B cell (primary cell): ENCODE measurements around the gene ARFGAP1. TPM values are rescaled to one million over a fixed set of nuclear protein-coding genes. Genes with fewer than 3 reads are reported as not detected.

Experiments
- ATAC-seq: fragments of 200-7000 bp; cut with Tn5 transposase; one replicate; pipeline ENCODE4 v1.10.0; 2021; ENCODE audit warnings: low read depth, mild to moderate bottlenecking, moderate number of reproducible peaks, moderate library complexity
- CTCF ChIA-PET: fragments of 350-600 bp; sonication (Branson Sonifier 250); formaldehyde crosslinking; loops from one replicate; lab custom pipeline; 2021; ENCODE audit warnings: antibody characterized with exemption, inconsistent platforms; lab: Charles Lee
- POLR2A ChIA-PET: fragments of 350-600 bp; sonication (Branson Sonifier 250); formaldehyde crosslinking; loops from one replicate; lab custom pipeline; 2021; ENCODE audit warnings: antibody characterized with exemption; lab: Charles Lee
- DNase-seq: peaks from one replicate; pipeline ENCODE4 v3.0.0; 2013
- H2AFZ ChIP-seq: 2 replicates; pipeline ENCODE4 v1.6.1; 2012; ENCODE audit warnings: mild to moderate bottlenecking, low read depth, low read length; ENCODE audit not compliant: insufficient read depth, poor library complexity, severe bottlenecking
- H3K27ac ChIP-seq, 2 donors: 1 replicate in 1 of 2; 2 replicates in 1 of 2; pipeline ENCODE4 v1.5.1; 2012 to 2013; ENCODE audit warnings: low read length in 2 of 2, mild to moderate bottlenecking in 2 of 2, moderate library complexity in 1 of 2
- H3K27me3 ChIP-seq, 4 experiments: fragments of 200-600 bp in 1 of 4; sonication (generic) in 1 of 4; replicated peaks in 1 of 4; 1 replicate in 2 of 4; 2 replicates in 2 of 4; pipeline versions ENCODE4 v1.6.1 to v1.7.0; 2013 to 2016; ENCODE audit warnings: low read length in 3 of 4, mild to moderate bottlenecking in 2 of 4, mixed read lengths in 1 of 4, moderate library complexity in 1 of 4; ENCODE audit not compliant: insufficient read depth in 4 of 4, control insufficient read depth in 3 of 4; ENCODE audit errors: control extremely low read depth in 1 of 4
- H3K36me3 ChIP-seq, 2 experiments: replicated peaks in 1 of 2; 1 replicate in 1 of 2; 2 replicates in 1 of 2; pipeline versions ENCODE4 v1.6.1 to v1.7.1; 2013; ENCODE audit warnings: low read length in 1 of 2; ENCODE audit not compliant: insufficient read depth in 2 of 2, control insufficient read depth in 1 of 2; ENCODE audit errors: control extremely low read depth in 1 of 2, extremely low read depth in 1 of 2
- H3K4me1 ChIP-seq, 2 donors: fragments of 200-600 bp in 1 of 2; sonication (generic) in 1 of 2; 1 replicate in 1 of 2; 2 replicates in 1 of 2; pipeline versions ENCODE4 v1.5.1 to v1.6.1; 2013 to 2017; ENCODE audit warnings: low read length in 2 of 2; ENCODE audit not compliant: control insufficient read depth in 2 of 2, insufficient read depth in 2 of 2
- H3K4me2 ChIP-seq: replicated peaks from 2 replicates; pipeline ENCODE3; 2012; ENCODE audit warnings: mild to moderate bottlenecking, low read depth, low read length; ENCODE audit not compliant: poor library complexity, severe bottlenecking
- H3K4me3 ChIP-seq, 5 experiments: fragments of 200-600 bp in 1 of 5; sonication (generic) in 1 of 5; 1 replicate in 3 of 5; 2 replicates in 2 of 5; pipeline versions ENCODE4 v1.5.1 to v1.7.0; 2011 to 2016; ENCODE audit warnings: low read length in 4 of 5, mild to moderate bottlenecking in 4 of 5, low read depth in 2 of 5, control low read depth in 1 of 5, moderate library complexity in 1 of 5; ENCODE audit not compliant: insufficient read depth in 1 of 5; ENCODE audit errors: control extremely low read depth in 1 of 5, extremely low read depth in 1 of 5
- H3K79me2 ChIP-seq: fragments of 200-600 bp; sonication (generic); one replicate; pipeline ENCODE4 v1.6.0; 2016; ENCODE audit warnings: low read length; ENCODE audit not compliant: control insufficient read depth, insufficient read depth
- H3K9ac ChIP-seq: fragments of 200-600 bp; sonication (generic); 2 replicates; pipeline ENCODE4 v1.6.1; 2017; ENCODE audit warnings: mild to moderate bottlenecking, low read length, moderate library complexity
- H3K9me3 ChIP-seq, 3 donors: one replicate each; pipeline versions ENCODE4 v1.6.1 to v1.7.1; 2013; ENCODE audit warnings: low read length in 2 of 3; ENCODE audit not compliant: control insufficient read depth in 2 of 3, insufficient read depth in 1 of 3; ENCODE audit errors: control extremely low read depth in 1 of 3
- H4K20me1 ChIP-seq: 2 replicates; pipeline ENCODE4 v1.6.0; 2012; ENCODE audit warnings: mild to moderate bottlenecking, low read length; ENCODE audit not compliant: insufficient read depth, control insufficient read depth, poor library complexity, severe bottlenecking
- H3K27ac Mint-ChIP-seq: one replicate; pipeline ENCODE4 v1.8.0; 2021; ENCODE audit warnings: mixed read lengths
- H3K27me3 Mint-ChIP-seq: one replicate; pipeline ENCODE4 v1.8.0; 2021; ENCODE audit warnings: mixed read lengths
- H3K4me1 Mint-ChIP-seq: one replicate; pipeline ENCODE4 v1.8.0; 2021; ENCODE audit warnings: mixed read lengths
- H3K4me3 Mint-ChIP-seq: one replicate; pipeline ENCODE4 v1.8.0; 2021; ENCODE audit warnings: mixed read lengths
- H3K9me3 Mint-ChIP-seq: one replicate; pipeline ENCODE4 v1.8.0; 2022; ENCODE audit warnings: mixed read lengths; ENCODE audit not compliant: insufficient read depth
- CTCF ChIP-seq: fragments of 200-600 bp; IDR thresholded peaks from one replicate; pipeline ENCODE4 v1.8.0; 2022; ENCODE audit warnings: antibody characterized with exemption, mild to moderate bottlenecking
- EZH2 ChIP-seq: IDR thresholded peaks from 2 replicates; pipeline ENCODE4 v1.6.1; 2012; ENCODE audit warnings: borderline replicate concordance, low read depth, mild to moderate bottlenecking, moderate library complexity, low read length; ENCODE audit not compliant: insufficient read depth, poor library complexity, severe bottlenecking
- WGBS: methylation state at CpG from one replicate; pipeline ENCODE4 v1.1.5; 2013; ENCODE audit warnings: missing lambda C conversion rate; ENCODE audit not compliant: insufficient coverage; 5-methylcytosine and 5-hydroxymethylcytosine counted together
- intact Hi-C: fragments of 100-400 bp; cut with micrococcal nuclease; formaldehyde crosslinking; loops from one replicate; pipeline ENCODE4 v1.10.0; 2022
- polyA plus RNA-seq: library from polyadenylated mRNA; depleted of rRNA; stranded (reverse); fragments of >200 nt; gene quantifications from 2 replicates; pipeline ENCODE4 v1.2.3, GENCODE V29; 2012
- total RNA-seq, 2 donors: library from RNA; stranded (reverse); fragments of 120-200 nt in 1 of 2; gene quantifications; 1 replicate in 1 of 2; 2 replicates in 1 of 2; pipeline versions ENCODE4 v1.2.3 to v1.2.4, GENCODE V29; 2013 to 2022

Gene ARFGAP1
- total and polyA plus RNA-seq, 2 donors (not counting 1 experiment from before 2014, with no cell fraction given): 83.2 to 99.4 TPM

- Histone ChIP-seq H3K27ac (no peak overlapping the region), H4K20me1 (no peaks in the 10 kb centered on the region), H3K79me2 (no peaks in the 10 kb centered on the region), H3K9me3 (no peaks in the 10 kb centered on the region), H2AFZ (no peak overlapping the region), H3K4me1 (peaks cover 4 to 5% of the 10 kb centered on the region in 2 donors), H3K4me2 (no peak overlapping the region), H3K27me3 (peaks cover 0 to 5% (median 1%) of the 10 kb centered on the region in 4 experiments), H3K4me3 (no peak overlapping the region), H3K36me3 (no peaks in the 10 kb centered on the region), H3K9ac (no peak overlapping the region)
- WGBS: 71% methylated on average over 8 of the region's 9 CpGs
- DNase-seq (no peak), ATAC-seq (no peak)
- no peak for TF ChIP-seq CTCF
- no peak for TF ChIP-seq EZH2
- Mint-ChIP-seq H3K9me3 (no peaks in the 10 kb centered on the region), H3K27ac (no peak overlapping the region), H3K27me3 (peaks cover 23% of the 10 kb centered on the region), H3K4me1 (peaks cover 10% of the 10 kb centered on the region), H3K4me3 (no peak overlapping the region)
- intact Hi-C loops: no loop called here
- ChIA-PET CTCF (no interaction called here), POLR2A (no interaction called here)
Observed at GRCh38 chr20:63267691-63268090, 4.9 kb upstream of the ARFGAP1 start.

GRCh38 chr20:63268256-63268655 is 4.4 kb upstream of the ARFGAP1 start:
- intact Hi-C loops: no loop called here
- DNase-seq (no peak), ATAC-seq (no peak)
- TF ChIP-seq CTCF (no peak), EZH2 (no peak)
- peaks cover 10% of the 10 kb centered on the region for H3K4me1 Mint-ChIP-seq
- H3K9me3 ChIP-seq: no peaks in the 10 kb centered on the region
- POLR2A ChIA-PET: no interaction called here
- WGBS: 82% methylated on average over 5 of the region's 7 CpGs
- no peak overlapping the region for H2AFZ ChIP-seq
- H3K27ac ChIP-seq: no peak overlapping the region
- no peaks in the 10 kb centered on the region for H3K36me3 ChIP-seq
- H3K27ac Mint-ChIP-seq: no peak overlapping the region
- no peak overlapping the region for H3K4me2 ChIP-seq
- H3K9me3 Mint-ChIP-seq: no peaks in the 10 kb centered on the region
- peaks cover 20% of the 10 kb centered on the region for H3K27me3 Mint-ChIP-seq
- peaks cover 5% of the 10 kb centered on the region for H3K79me2 ChIP-seq
- no peak overlapping the region for H3K9ac ChIP-seq
- H4K20me1 ChIP-seq: no peaks in the 10 kb centered on the region
- peaks cover 5 to 8% of the 10 kb centered on the region in 2 donors for H3K4me1 ChIP-seq
- H3K4me3 ChIP-seq: no peak overlapping the region
- CTCF ChIA-PET: no interaction called here
- no peak overlapping the region for H3K4me3 Mint-ChIP-seq
- H3K27me3 ChIP-seq: peaks cover 0 to 5% (median 1%) of the 10 kb centered on the region in 4 experiments
